Esophagus squamous epithelium (tissue), 5 donors: Measurements from ENCODE around the gene TARS1. TPM values are rescaled to one million over a fixed set of nuclear protein-coding genes. Genes with fewer than 3 reads are reported as not detected.

Experiments
- DNase-seq: peaks from one replicate; lab custom pipeline; 2025; lab: John Stamatoyannopoulos, UW
- H3K27ac ChIP-seq, 4 donors: fragments of 200-600 bp; sonication (generic); one replicate each; pipeline ENCODE4 v1.5.1; 2016 to 2019; ENCODE audit warnings: mild to moderate bottlenecking in 1 of 4
- H3K27me3 ChIP-seq, 4 donors: fragments of 200-600 bp; sonication (generic); 1 replicate in 3 of 4; 2 replicates in 1 of 4; pipeline versions ENCODE4 v1.5.1 to v1.6.0; 2017 to 2021; ENCODE audit warnings: antibody characterized with exemption in 1 of 4
- H3K36me3 ChIP-seq, 3 donors: fragments of 200-600 bp; sonication (generic); one replicate each; pipeline ENCODE4 v1.5.1; 2016 to 2019
- H3K4me1 ChIP-seq, 3 donors: fragments of 200-600 bp; sonication (generic); one replicate each; pipeline ENCODE4 v1.5.1; 2017 to 2019
- H3K4me3 ChIP-seq, 4 donors: fragments of 200-600 bp; sonication (generic); 1 replicate in 3 of 4; 2 replicates in 1 of 4; pipeline ENCODE4 v1.5.1; 2016 to 2019; ENCODE audit warnings: mild to moderate bottlenecking in 2 of 4, moderate library complexity in 1 of 4
- H3K9me3 ChIP-seq, 3 donors: fragments of 200-600 bp; sonication (generic); one replicate each; pipeline ENCODE4 v1.5.1; 2016 to 2019
- CTCF ChIP-seq, 6 experiments: fragments of 450-650 bp in 4 of 6; fragments of 200-600 bp in 2 of 6; sonication (generic) in 2 of 6; IDR thresholded peaks; one replicate each; pipeline ENCODE4 v1.5.1; 2016 to 2019; ENCODE audit warnings: antibody characterized with exemption in 6 of 6, mild to moderate bottlenecking in 4 of 6, moderate library complexity in 4 of 6
- POLR2A ChIP-seq, 4 donors: fragments of 450-650 bp; IDR thresholded peaks; one replicate each; pipeline ENCODE4 v1.6.1; 2017; ENCODE audit warnings: antibody characterized with exemption in 4 of 4, mild to moderate bottlenecking in 4 of 4, moderate library complexity in 3 of 4
- WGBS, 2 donors: methylation state at CpG; one replicate each; pipeline ENCODE4 v1.1.5; 2018; 5-methylcytosine and 5-hydroxymethylcytosine counted together
- intact Hi-C: fragments of 100-400 bp; cut with DNase I; formaldehyde crosslinking; loops from one replicate; pipeline ENCODE4 v1.15.0; 2022
- total RNA-seq, 4 donors: library from RNA; depleted of rRNA; stranded (reverse); fragments of >200 nt; gene quantifications; one replicate each; pipeline ENCODE4 v1.1.0, GENCODE V29; 2016
- donor health status: DM: yes; HTN: yes; CAD: no.

The TARS1 gene
- total RNA-seq, 4 donors from 2014 or later: 66.6 to 192 (median 98.4) TPM

GRCh38 chr5:33491941-33492340 lies 51.2 kb downstream of the TARS1 start:
- no peaks in the 10 kb centered on the region for H3K9me3 ChIP-seq
- H3K4me3 ChIP-seq: no peak overlapping the region
- TF ChIP-seq CTCF (IDR thresholded peaks at IDR 0.05): no peak
- TF ChIP-seq POLR2A (IDR thresholded peaks at IDR 0.05): no peak
- H3K27me3 ChIP-seq: no peaks in the 10 kb centered on the region
- no peaks in the 10 kb centered on the region for H3K4me1 ChIP-seq
- H3K27ac ChIP-seq: no peak overlapping the region
- no peaks in the 10 kb centered on the region for H3K36me3 ChIP-seq
- intact Hi-C loops: no loop called here
- no peak for DNase-seq

DNA sequence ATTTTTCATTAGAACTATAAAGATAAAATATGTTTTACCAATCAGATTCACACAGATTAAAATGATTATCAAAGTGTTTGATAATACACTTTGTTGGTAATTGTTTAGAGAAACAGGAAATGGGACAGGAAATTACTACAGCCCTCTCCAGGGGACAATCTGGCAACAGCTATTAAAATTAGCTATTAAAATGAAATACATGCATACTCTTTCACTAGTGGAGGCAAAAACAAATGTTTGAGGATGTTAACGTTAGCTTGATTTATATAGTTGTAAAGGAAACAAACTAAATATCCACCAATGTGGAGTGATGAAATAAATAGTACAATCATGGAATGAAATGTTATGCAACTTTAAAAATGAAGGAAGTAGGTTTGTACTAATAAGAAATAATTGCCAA lies 53.7 kb downstream of the TARS1 start:
- no peaks in the 10 kb centered on the region for H3K4me1 ChIP-seq
- DNase-seq: no peak
- no peaks in the 10 kb centered on the region for H3K36me3 ChIP-seq
- no peaks in the 10 kb centered on the region for H3K9me3 ChIP-seq
- H3K27me3 ChIP-seq: no peaks in the 10 kb centered on the region
- 28 to 46% methylated on average over 1 of the region's 1 CpG for WGBS, 2 donors
- no peak overlapping the region for H3K27ac ChIP-seq
- H3K4me3 ChIP-seq: no peak overlapping the region
- TF ChIP-seq POLR2A (IDR thresholded peaks at IDR 0.05): no peak
- TF ChIP-seq CTCF (IDR thresholded peaks at IDR 0.05): no peak
- intact Hi-C loops: no loop called here

GRCh38 chr5:33501260-33501659 lies 60.5 kb downstream of the TARS1 start:
- H3K9me3 ChIP-seq: no peaks in the 10 kb centered on the region
- H3K27me3 ChIP-seq: no peaks in the 10 kb centered on the region
- no peak overlapping the region for H3K27ac ChIP-seq
- H3K4me1 ChIP-seq: no peaks in the 10 kb centered on the region
- TF ChIP-seq CTCF (IDR thresholded peaks at IDR 0.05) (no peak), POLR2A (IDR thresholded peaks at IDR 0.05) (no peak)
- no peaks in the 10 kb centered on the region for H3K36me3 ChIP-seq
- no peak for DNase-seq
- H3K4me3 ChIP-seq: no peak overlapping the region
- 73 to 79% methylated on average over 4 of the region's 4 CpGs for WGBS, 2 donors
- intact Hi-C loops: no loop called here

GRCh38 chr5:33501899-33502298 lies 61.1 kb downstream of the TARS1 start:
- Histone ChIP-seq H3K27me3 (no peaks in the 10 kb centered on the region), H3K36me3 (no peaks in the 10 kb centered on the region), H3K4me1 (no peaks in the 10 kb centered on the region), H3K27ac (no peak overlapping the region), H3K4me3 (no peak overlapping the region), H3K9me3 (no peaks in the 10 kb centered on the region)
- intact Hi-C loops: no loop called here
- TF ChIP-seq POLR2A (IDR thresholded peaks at IDR 0.05) (no peak), CTCF (IDR thresholded peaks at IDR 0.05) (no peak)
- no peak for DNase-seq
- WGBS, 2 donors: 100% methylated on average over 3 of the region's 27 CpGs; no CpG with 5 or more reads in 1 of the 2 donors

GRCh38 chr5:33504570-33504969 lies 63.8 kb downstream of the TARS1 start:
- intact Hi-C loops: no loop called here
- TF ChIP-seq POLR2A (IDR thresholded peaks at IDR 0.05) (no peak), CTCF (IDR thresholded peaks at IDR 0.05) (no peak)
- H3K9me3 ChIP-seq: no peaks in the 10 kb centered on the region
- no peaks in the 10 kb centered on the region for H3K36me3 ChIP-seq
- H3K27me3 ChIP-seq: no peaks in the 10 kb centered on the region
- DNase-seq: no peak
- H3K4me3 ChIP-seq: no peak overlapping the region
- no peaks in the 10 kb centered on the region for H3K4me1 ChIP-seq
- no peak overlapping the region for H3K27ac ChIP-seq
- 73 to 89% methylated on average over 3 of the region's 3 CpGs for WGBS, 2 donors
